Inferior parietal cortex (tissue), 1 donor: ENCODE measurements around the gene CFAP77.

ENCODE experiments used
- DNase-seq: peaks from one replicate; pipeline ENCODE4 v3.0.0-alpha.2; 2016; ENCODE audit errors: extremely low spot score

The CFAP77 gene

GRCh38 chr9:132408521-132408920 is 1.5 kb upstream of the CFAP77 start:
- no peak for DNase-seq

- DNase-seq, result no peak
Measured at GRCh38 chr9:132410642-132411041, 631 bp downstream of the CFAP77 start.

- peak; percentile 24 for DNase-seq
Measured at GRCh38 chr9:132411091-132411508, 1.1 kb downstream of the CFAP77 start.

- no peak for DNase-seq
Measured at GRCh38 chr9:132412089-132412488, 2.1 kb downstream of the CFAP77 start.

- no peak for DNase-seq
Measured at GRCh38 chr9:132413926-132414325, 3.9 kb downstream of the CFAP77 start.

GRCh38 chr9:132414731-132415130 is 4.7 kb downstream of the CFAP77 start:
- DNase-seq, result no peak

- DNase-seq, result no peak
Measured at GRCh38 chr9:132415181-132415580, 5.2 kb downstream of the CFAP77 start.

GRCh38 chr9:132418726-132419363 is 8.8 kb downstream of the CFAP77 start:
- DNase-seq, result no peak

- DNase-seq, result no peak
Measured at GRCh38 chr9:132422574-132422973, 12.6 kb downstream of the CFAP77 start.

- DNase-seq, result no peak
Measured at GRCh38 chr9:132423503-132423902, 13.5 kb downstream of the CFAP77 start.

GRCh38 chr9:132424857-132425674 is 15.1 kb downstream of the CFAP77 start:
- no peak for DNase-seq

GRCh38 chr9:132425675-132426062 is 15.7 kb downstream of the CFAP77 start:
- no peak for DNase-seq

GRCh38 chr9:132426639-132427414 is 16.8 kb downstream of the CFAP77 start:
- DNase-seq, result no peak

- no peak for DNase-seq
Measured at GRCh38 chr9:132430998-132431397, 21.0 kb downstream of the CFAP77 start.

GRCh38 chr9:132434881-132435280 is 24.9 kb downstream of the CFAP77 start:
- no peak for DNase-seq

GRCh38 chr9:132439153-132439552 is 29.1 kb downstream of the CFAP77 start:
- DNase-seq, result no peak

- DNase-seq, result no peak
Measured at GRCh38 chr9:132440735-132441134, 30.7 kb downstream of the CFAP77 start.

GRCh38 chr9:132441404-132441803 is 31.4 kb downstream of the CFAP77 start:
- no peak for DNase-seq

- DNase-seq, result no peak
Measured at GRCh38 chr9:132443951-132444607, 34.1 kb downstream of the CFAP77 start.

- DNase-seq, result no peak
Measured at GRCh38 chr9:132446887-132447286, 36.9 kb downstream of the CFAP77 start.

- no peak for DNase-seq
Measured at GRCh38 chr9:132447346-132447745, 37.3 kb downstream of the CFAP77 start.

- DNase-seq, result no peak
Measured at GRCh38 chr9:132447902-132448301, 37.9 kb downstream of the CFAP77 start.
